SU-DHL-6 (cell line): ENCODE data around the gene BIRC7.

Experiments used
- H2AFZ ChIP-seq: fragments of 200-600 bp; sonication (generic); 2 replicates; pipeline ENCODE4 v1.6.1; 2014; ENCODE audit warnings: low read depth, mild to moderate bottlenecking, moderate library complexity, mixed read lengths, antibody characterized with exemption, low read length; ENCODE audit not compliant: severe bottlenecking
- H3F3A ChIP-seq: fragments of 200-600 bp; shearing (Covaris generic); 2 replicates; pipeline ENCODE4 v1.6.0; 2016; ENCODE audit warnings: antibody characterized with exemption, mild to moderate bottlenecking; ENCODE audit not compliant: insufficient read depth
- H3K27ac ChIP-seq: fragments of 200-600 bp; sonication (generic); 2 replicates; pipeline ENCODE4 v1.5.1; 2016; ENCODE audit warnings: low read depth, mild to moderate bottlenecking, low read length, moderate library complexity, mixed read lengths
- H3K27me3 ChIP-seq: fragments of 200-600 bp; sonication (generic), shearing (Covaris generic); 2 replicates; pipeline ENCODE4 v1.6.0; 2014; ENCODE audit warnings: mild to moderate bottlenecking, low read length
- H3K36me3 ChIP-seq: fragments of 200-600 bp; sonication (generic); 2 replicates; pipeline ENCODE4 v1.6.1; 2014; ENCODE audit warnings: mild to moderate bottlenecking, low read length, mixed read lengths
- H3K4me2 ChIP-seq: fragments of 300-600, 200-600 bp; shearing (Covaris generic), sonication (generic); 2 replicates; pipeline ENCODE4 v1.6.0; 2014; ENCODE audit warnings: low read length, low read depth, mild to moderate bottlenecking; ENCODE audit not compliant: poor library complexity, severe bottlenecking
- H3K4me3 ChIP-seq: fragments of 200-600 bp; sonication (generic); 2 replicates; pipeline ENCODE4 v1.5.1; 2014; ENCODE audit warnings: antibody characterized with exemption, low read length, mild to moderate bottlenecking, mixed read lengths; ENCODE audit not compliant: insufficient read depth, poor library complexity, severe bottlenecking
- H3K79me2 ChIP-seq: fragments of 200-600 bp; sonication (generic); 2 replicates; pipeline ENCODE4 v1.6.1; 2014; ENCODE audit warnings: mild to moderate bottlenecking, low read length, moderate library complexity; ENCODE audit not compliant: insufficient read depth
- H3K9ac ChIP-seq: fragments of 200-600 bp; sonication (generic); 2 replicates; pipeline ENCODE4 v1.7.0; 2014; ENCODE audit warnings: mild to moderate bottlenecking, low read length
- H3K9me2 ChIP-seq: fragments of 200-600 bp; sonication (generic); replicated peaks from 2 replicates; pipeline ENCODE4 v1.6.1; 2014; ENCODE audit warnings: low read length; ENCODE audit not compliant: insufficient read depth
- H3K9me3 ChIP-seq: fragments of 200-600 bp; sonication (generic); 2 replicates; pipeline ENCODE4 v1.6.1; 2014; ENCODE audit warnings: low read length, mixed read lengths; ENCODE audit not compliant: insufficient read depth
- H4K20me1 ChIP-seq: fragments of 200-600 bp; sonication (generic); 2 replicates; pipeline ENCODE4 v1.6.1; 2014; ENCODE audit warnings: low read depth, mild to moderate bottlenecking, antibody characterized with exemption, low read length, moderate library complexity, mixed read lengths
- EZH2phosphoT487 ChIP-seq: fragments of 200-600 bp; sonication (generic), shearing (Covaris generic); conservative IDR thresholded peaks from 2 replicates; pipeline ENCODE4 v1.6.1; 2018; ENCODE audit warnings: mild to moderate bottlenecking, antibody characterized with exemption, low read length, moderate library complexity, mixed read lengths
- TF ChIP-seq, protein P1 (sequence below): fragments of 200-600 bp; sonication (generic); IDR thresholded peaks from one replicate; pipeline ENCODE4 v1.5.1; 2017; ENCODE audit warnings: antibody characterized with exemption, mild to moderate bottlenecking, low read length, moderate library complexity; ENCODE audit not compliant: insufficient read depth, poor library complexity, severe bottlenecking

Gene BIRC7

DNA sequence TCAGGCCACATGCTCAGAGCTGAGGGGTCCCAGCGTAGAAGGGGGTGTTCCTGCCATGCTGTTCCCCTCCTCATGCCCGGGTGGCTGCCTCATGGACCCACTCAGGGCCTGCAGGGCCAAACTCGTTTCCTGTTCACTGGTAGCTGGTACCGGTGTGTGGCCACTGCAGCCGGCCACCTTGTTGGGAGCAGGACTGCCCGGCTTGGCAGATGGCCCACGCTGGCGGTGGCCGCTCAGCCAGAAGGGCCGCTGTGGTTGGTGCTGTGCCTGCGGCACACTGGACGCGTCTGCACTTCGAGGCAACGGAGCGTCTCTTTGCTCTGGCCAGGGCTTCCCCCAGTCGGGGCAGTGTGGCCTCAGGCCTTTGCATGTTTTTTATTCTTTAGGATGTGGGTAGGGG, 47.2 kb downstream of the BIRC7 start:
- no peaks in the 10 kb centered on the region for H4K20me1 ChIP-seq

DNA sequence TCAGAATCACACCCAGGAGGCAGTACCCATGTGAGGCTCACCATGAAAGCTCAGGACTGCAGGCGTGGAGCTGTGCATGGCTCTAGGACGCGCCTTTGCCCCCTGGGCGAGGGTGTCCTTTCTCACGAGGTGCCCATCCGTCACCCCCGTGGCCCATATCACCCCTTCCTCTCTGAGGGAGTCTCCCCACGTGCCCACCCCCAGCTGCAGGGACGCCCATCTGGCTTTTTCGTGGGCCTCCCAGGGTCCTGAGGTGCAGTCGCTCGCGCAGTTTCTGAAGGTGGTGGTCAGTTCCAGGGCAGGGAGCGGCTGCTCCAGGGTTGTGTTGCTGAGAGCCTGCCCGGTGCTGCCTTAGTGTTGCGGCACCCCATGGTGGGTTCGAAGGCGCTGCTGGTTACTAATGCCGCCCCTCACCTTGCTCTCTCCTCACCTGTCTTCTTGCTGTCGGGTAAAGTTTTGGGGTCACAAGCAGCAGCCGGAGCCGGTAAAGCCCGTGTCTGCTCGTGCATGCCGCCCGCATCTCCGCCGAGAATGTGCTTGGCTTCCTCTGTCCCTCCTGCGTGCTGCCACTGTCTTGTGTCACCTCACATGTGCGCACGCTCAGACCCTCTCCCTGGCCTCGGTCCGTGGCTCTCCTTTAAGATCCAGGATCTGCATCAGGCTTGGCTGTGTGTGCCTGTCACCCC, 47.8 kb downstream of the BIRC7 start:
- H3K9ac ChIP-seq = no peak overlapping the region
- H3K27me3 ChIP-seq = no peaks in the 10 kb centered on the region
- H2AFZ ChIP-seq = no peak overlapping the region
- no peaks in the 10 kb centered on the region for H3K36me3 ChIP-seq
- no peaks in the 10 kb centered on the region for H4K20me1 ChIP-seq
- TF ChIP-seq, protein P1, sequence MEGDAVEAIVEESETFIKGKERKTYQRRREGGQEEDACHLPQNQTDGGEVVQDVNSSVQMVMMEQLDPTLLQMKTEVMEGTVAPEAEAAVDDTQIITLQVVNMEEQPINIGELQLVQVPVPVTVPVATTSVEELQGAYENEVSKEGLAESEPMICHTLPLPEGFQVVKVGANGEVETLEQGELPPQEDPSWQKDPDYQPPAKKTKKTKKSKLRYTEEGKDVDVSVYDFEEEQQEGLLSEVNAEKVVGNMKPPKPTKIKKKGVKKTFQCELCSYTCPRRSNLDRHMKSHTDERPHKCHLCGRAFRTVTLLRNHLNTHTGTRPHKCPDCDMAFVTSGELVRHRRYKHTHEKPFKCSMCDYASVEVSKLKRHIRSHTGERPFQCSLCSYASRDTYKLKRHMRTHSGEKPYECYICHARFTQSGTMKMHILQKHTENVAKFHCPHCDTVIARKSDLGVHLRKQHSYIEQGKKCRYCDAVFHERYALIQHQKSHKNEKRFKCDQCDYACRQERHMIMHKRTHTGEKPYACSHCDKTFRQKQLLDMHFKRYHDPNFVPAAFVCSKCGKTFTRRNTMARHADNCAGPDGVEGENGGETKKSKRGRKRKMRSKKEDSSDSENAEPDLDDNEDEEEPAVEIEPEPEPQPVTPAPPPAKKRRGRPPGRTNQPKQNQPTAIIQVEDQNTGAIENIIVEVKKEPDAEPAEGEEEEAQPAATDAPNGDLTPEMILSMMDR = no peak
- no peak for TF ChIP-seq EZH2phosphoT487
- no peaks in the 10 kb centered on the region for H3K9me3 ChIP-seq
- H3K79me2 ChIP-seq = no peaks in the 10 kb centered on the region
- H3K9me2 ChIP-seq = no peaks in the 10 kb centered on the region
- no peak overlapping the region for H3K27ac ChIP-seq
- no peak overlapping the region for H3K4me2 ChIP-seq
- H3F3A ChIP-seq = no peaks in the 10 kb centered on the region
- H3K4me3 ChIP-seq = no peak overlapping the region

More for the DNA sequence above, 47.2 kb downstream of the BIRC7 start:
- no peaks in the 10 kb centered on the region for H3K79me2 ChIP-seq
- TF ChIP-seq, protein P1 = no peak
- no peak for TF ChIP-seq EZH2phosphoT487
- no peaks in the 10 kb centered on the region for H3K36me3 ChIP-seq
- no peak overlapping the region for H2AFZ ChIP-seq
- no peaks in the 10 kb centered on the region for H3K27me3 ChIP-seq
- H3K9me3 ChIP-seq = no peaks in the 10 kb centered on the region
- no peak overlapping the region for H3K27ac ChIP-seq
- no peak overlapping the region for H3K9ac ChIP-seq
- no peaks in the 10 kb centered on the region for H3F3A ChIP-seq
- H3K4me2 ChIP-seq = no peak overlapping the region
- no peak overlapping the region for H3K4me3 ChIP-seq
- no peaks in the 10 kb centered on the region for H3K9me2 ChIP-seq

DNA sequence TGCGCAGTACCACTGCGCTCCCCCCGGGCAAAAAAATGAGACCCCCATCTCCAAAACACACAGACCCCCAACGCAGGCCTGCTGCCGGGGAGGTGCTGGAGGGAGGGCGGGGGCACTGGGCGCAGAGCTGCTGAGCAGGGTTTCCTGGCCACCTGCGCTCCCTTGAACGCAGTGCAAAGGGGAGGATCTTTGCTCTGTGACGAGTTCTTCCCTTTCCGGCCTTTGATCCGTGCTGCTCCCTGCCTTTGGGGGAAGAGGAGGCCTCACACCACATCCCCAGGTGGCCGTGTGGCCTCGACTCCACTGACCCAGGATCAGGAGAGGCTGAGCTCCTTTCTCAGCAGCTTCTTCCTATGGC, 48.4 kb downstream of the BIRC7 start:
- no peak for TF ChIP-seq EZH2phosphoT487
- TF ChIP-seq, protein P1 = no peak
- Histone ChIP-seq H3K9me2 (no peaks in the 10 kb centered on the region), H3F3A (no peaks in the 10 kb centered on the region), H3K27me3 (no peaks in the 10 kb centered on the region), H3K4me2 (no peak overlapping the region), H3K36me3 (no peaks in the 10 kb centered on the region), H3K9ac (no peak overlapping the region), H2AFZ (no peak overlapping the region), H3K9me3 (no peaks in the 10 kb centered on the region), H4K20me1 (no peaks in the 10 kb centered on the region), H3K4me3 (no peak overlapping the region), H3K79me2 (no peaks in the 10 kb centered on the region), H3K27ac (no peak overlapping the region)
